ENCODE measurements around the gene HOXB4. TPM values are rescaled to one million over a fixed set of nuclear protein-coding genes. Genes with fewer than 3 reads are reported as not detected.
A peak's percentile ranks its signal among the peaks of the same experiment; 100 is the strongest.

HOXB4 gene
- total RNA-seq, 1 experiment from 2014 or later = not detected

GRCh38 chr17:48529683-48530009 is 48.5 kb downstream of the HOXB4 start:
- H3K4me1 Mint-ChIP-seq = peaks cover 28 to 50% of the 10 kb centered on the region in 2 experiments

More at GRCh38 chr17:48529683-48530009, 48.5 kb downstream of the HOXB4 start:
- Histone ChIP-seq H2BK12ac (ENCODE audit: insufficient read length, low read depth, low read length) (no peak overlapping the region), H2BK5ac (ENCODE audit: insufficient read length, low read length) (no peak overlapping the region), H3K4me1 (ENCODE audit: insufficient read depth, low read length) (peaks cover 8% of the 10 kb centered on the region; the same call in 1 of the 2 replicates), H4K20me1 (ENCODE audit: control insufficient read depth, insufficient read depth, insufficient read length) (no peaks in the 10 kb centered on the region), H3K27me3 (ENCODE audit: insufficient read depth, low read length) (peaks cover 69% of the 10 kb centered on the region; the same call in 1 of the 2 replicates), H3K56ac (ENCODE audit: insufficient read length, low read depth, low read length) (no peak overlapping the region), H3K9ac (ENCODE audit: extremely low read depth, insufficient read length, low read length) (no peak overlapping the region), H3T11ph (ENCODE audit: low read length) (no peak overlapping the region), H3K23me2 (ENCODE audit: insufficient read length, low read depth, low read length, poor library complexity, severe bottlenecking) (no peaks in the 10 kb centered on the region), H4K91ac (ENCODE audit: insufficient read length, low read depth, low read length) (no peak overlapping the region), H3K4ac (ENCODE audit: low read depth, low read length) (no peak overlapping the region), H2BK20ac (ENCODE audit: low read depth, low read length, poor library complexity, severe bottlenecking) (no peak overlapping the region), H4K5ac (ENCODE audit: insufficient read length, low read depth, low read length) (no peak overlapping the region), H2BK15ac (ENCODE audit: low read depth, low read length) (no peak overlapping the region), H4K8ac (replicated peaks; ENCODE audit: insufficient read length, low read depth, low read length) (no peak overlapping the region), H3K18ac (ENCODE audit: insufficient read length, low read depth, low read length) (no peak overlapping the region), H3K27ac (ENCODE audit: insufficient read length, low read depth, low read length) (no peak overlapping the region), H2AK5ac (ENCODE audit: insufficient read length, low read length) (no peak overlapping the region), H3K14ac (ENCODE audit: insufficient read depth, low read length) (no peak overlapping the region), H2BK120ac (ENCODE audit: low read depth, low read length, poor library complexity, severe bottlenecking) (no peak overlapping the region), H3K9me3 (ENCODE audit: control insufficient read depth, low read depth, low read length) (no peaks in the 10 kb centered on the region), H3K4me2 (ENCODE audit: insufficient read depth, insufficient read length, low read length) (no peak overlapping the region), H3K79me2 (ENCODE audit: insufficient read depth, low read length) (no peaks in the 10 kb centered on the region), H3K79me1 (ENCODE audit: insufficient read depth, low read depth, low read length, poor library complexity, severe bottlenecking) (no peaks in the 10 kb centered on the region), H3K23ac (ENCODE audit: insufficient read length, low read depth, low read length) (no peak overlapping the region), H2AFZ (ENCODE audit: low read length) (no peak overlapping the region)
- peaks cover 4 to 16% of the 10 kb centered on the region in 2 experiments; a peak in 3 of 5 replicates for H3K9me3 Mint-ChIP-seq
- peaks cover 100% of the 10 kb centered on the region for H3K27me3 Mint-ChIP-seq (ENCODE audit: low read depth)
- H3K36me3 Mint-ChIP-seq (ENCODE audit: insufficient read depth in 1 of 3, low read depth in 3 of 3) = no peaks in the 10 kb centered on the region
- H3K4me3 Mint-ChIP-seq = no peak overlapping the region
- no CpG with 5 or more reads among the region's 11 CpGs for WGBS (ENCODE audit: extremely low coverage, insufficient read length, low lambda C conversion rate)
- no peak for TF ChIP-seq CTCF (conservative IDR thresholded peaks at IDR 0.05)
- H3K27ac Mint-ChIP-seq = no peak overlapping the region
- peak; percentile 75 for DNase-seq

Data from H9 (cell line).